B cell (primary cell): ENCODE data around the gene ADAMTS16. TPM values are rescaled to one million over a fixed set of nuclear protein-coding genes. Genes with fewer than 3 reads are reported as not detected.

Source experiments
- ATAC-seq: fragments of 200-7000 bp; cut with Tn5 transposase; one replicate; pipeline ENCODE4 v1.10.0; 2021; ENCODE audit warnings: low read depth, mild to moderate bottlenecking, moderate number of reproducible peaks, moderate library complexity
- CTCF ChIA-PET: fragments of 350-600 bp; sonication (Branson Sonifier 250); formaldehyde crosslinking; loops from one replicate; lab custom pipeline; 2021; ENCODE audit warnings: antibody characterized with exemption, inconsistent platforms; lab: Charles Lee
- POLR2A ChIA-PET: fragments of 350-600 bp; sonication (Branson Sonifier 250); formaldehyde crosslinking; loops from one replicate; lab custom pipeline; 2021; ENCODE audit warnings: antibody characterized with exemption; lab: Charles Lee
- DNase-seq: peaks from one replicate; pipeline ENCODE4 v3.0.0; 2013
- H2AFZ ChIP-seq: 2 replicates; pipeline ENCODE4 v1.6.1; 2012; ENCODE audit warnings: mild to moderate bottlenecking, low read depth, low read length; ENCODE audit not compliant: insufficient read depth, poor library complexity, severe bottlenecking
- H3K27ac ChIP-seq, 2 donors: 1 replicate in 1 of 2; 2 replicates in 1 of 2; pipeline ENCODE4 v1.5.1; 2012 to 2013; ENCODE audit warnings: low read length in 2 of 2, mild to moderate bottlenecking in 2 of 2, moderate library complexity in 1 of 2
- H3K27me3 ChIP-seq, 4 experiments: fragments of 200-600 bp in 1 of 4; sonication (generic) in 1 of 4; replicated peaks in 1 of 4; 1 replicate in 2 of 4; 2 replicates in 2 of 4; pipeline versions ENCODE4 v1.6.1 to v1.7.0; 2013 to 2016; ENCODE audit warnings: low read length in 3 of 4, mild to moderate bottlenecking in 2 of 4, mixed read lengths in 1 of 4, moderate library complexity in 1 of 4; ENCODE audit not compliant: insufficient read depth in 4 of 4, control insufficient read depth in 3 of 4; ENCODE audit errors: control extremely low read depth in 1 of 4
- H3K36me3 ChIP-seq, 2 experiments: replicated peaks in 1 of 2; 1 replicate in 1 of 2; 2 replicates in 1 of 2; pipeline versions ENCODE4 v1.6.1 to v1.7.1; 2013; ENCODE audit warnings: low read length in 1 of 2; ENCODE audit not compliant: insufficient read depth in 2 of 2, control insufficient read depth in 1 of 2; ENCODE audit errors: control extremely low read depth in 1 of 2, extremely low read depth in 1 of 2
- H3K4me1 ChIP-seq, 2 donors: fragments of 200-600 bp in 1 of 2; sonication (generic) in 1 of 2; 1 replicate in 1 of 2; 2 replicates in 1 of 2; pipeline versions ENCODE4 v1.5.1 to v1.6.1; 2013 to 2017; ENCODE audit warnings: low read length in 2 of 2; ENCODE audit not compliant: control insufficient read depth in 2 of 2, insufficient read depth in 2 of 2
- H3K4me2 ChIP-seq: replicated peaks from 2 replicates; pipeline ENCODE3; 2012; ENCODE audit warnings: mild to moderate bottlenecking, low read depth, low read length; ENCODE audit not compliant: poor library complexity, severe bottlenecking
- H3K4me3 ChIP-seq, 5 experiments: fragments of 200-600 bp in 1 of 5; sonication (generic) in 1 of 5; 1 replicate in 3 of 5; 2 replicates in 2 of 5; pipeline versions ENCODE4 v1.5.1 to v1.7.0; 2011 to 2016; ENCODE audit warnings: low read length in 4 of 5, mild to moderate bottlenecking in 4 of 5, low read depth in 2 of 5, control low read depth in 1 of 5, moderate library complexity in 1 of 5; ENCODE audit not compliant: insufficient read depth in 1 of 5; ENCODE audit errors: control extremely low read depth in 1 of 5, extremely low read depth in 1 of 5
- H3K79me2 ChIP-seq: fragments of 200-600 bp; sonication (generic); one replicate; pipeline ENCODE4 v1.6.0; 2016; ENCODE audit warnings: low read length; ENCODE audit not compliant: control insufficient read depth, insufficient read depth
- H3K9ac ChIP-seq: fragments of 200-600 bp; sonication (generic); 2 replicates; pipeline ENCODE4 v1.6.1; 2017; ENCODE audit warnings: mild to moderate bottlenecking, low read length, moderate library complexity
- H3K9me3 ChIP-seq, 3 donors: one replicate each; pipeline versions ENCODE4 v1.6.1 to v1.7.1; 2013; ENCODE audit warnings: low read length in 2 of 3; ENCODE audit not compliant: control insufficient read depth in 2 of 3, insufficient read depth in 1 of 3; ENCODE audit errors: control extremely low read depth in 1 of 3
- H4K20me1 ChIP-seq: 2 replicates; pipeline ENCODE4 v1.6.0; 2012; ENCODE audit warnings: mild to moderate bottlenecking, low read length; ENCODE audit not compliant: insufficient read depth, control insufficient read depth, poor library complexity, severe bottlenecking
- H3K27ac Mint-ChIP-seq: one replicate; pipeline ENCODE4 v1.8.0; 2021; ENCODE audit warnings: mixed read lengths
- H3K27me3 Mint-ChIP-seq: one replicate; pipeline ENCODE4 v1.8.0; 2021; ENCODE audit warnings: mixed read lengths
- H3K4me1 Mint-ChIP-seq: one replicate; pipeline ENCODE4 v1.8.0; 2021; ENCODE audit warnings: mixed read lengths
- H3K4me3 Mint-ChIP-seq: one replicate; pipeline ENCODE4 v1.8.0; 2021; ENCODE audit warnings: mixed read lengths
- H3K9me3 Mint-ChIP-seq: one replicate; pipeline ENCODE4 v1.8.0; 2022; ENCODE audit warnings: mixed read lengths; ENCODE audit not compliant: insufficient read depth
- CTCF ChIP-seq: fragments of 200-600 bp; IDR thresholded peaks from one replicate; pipeline ENCODE4 v1.8.0; 2022; ENCODE audit warnings: antibody characterized with exemption, mild to moderate bottlenecking
- EZH2 ChIP-seq: IDR thresholded peaks from 2 replicates; pipeline ENCODE4 v1.6.1; 2012; ENCODE audit warnings: borderline replicate concordance, low read depth, mild to moderate bottlenecking, moderate library complexity, low read length; ENCODE audit not compliant: insufficient read depth, poor library complexity, severe bottlenecking
- WGBS: methylation state at CpG from one replicate; pipeline ENCODE4 v1.1.5; 2013; ENCODE audit warnings: missing lambda C conversion rate; ENCODE audit not compliant: insufficient coverage; 5-methylcytosine and 5-hydroxymethylcytosine counted together
- intact Hi-C: fragments of 100-400 bp; cut with micrococcal nuclease; formaldehyde crosslinking; loops from one replicate; pipeline ENCODE4 v1.10.0; 2022
- polyA plus RNA-seq: library from polyadenylated mRNA; depleted of rRNA; stranded (reverse); fragments of >200 nt; gene quantifications from 2 replicates; pipeline ENCODE4 v1.2.3, GENCODE V29; 2012
- total RNA-seq, 2 donors: library from RNA; stranded (reverse); fragments of 120-200 nt in 1 of 2; gene quantifications; 1 replicate in 1 of 2; 2 replicates in 1 of 2; pipeline versions ENCODE4 v1.2.3 to v1.2.4, GENCODE V29; 2013 to 2022

ADAMTS16 gene
- total and polyA plus RNA-seq, 2 donors (not counting 1 experiment from before 2014, with no cell fraction given): not detected

DNA sequence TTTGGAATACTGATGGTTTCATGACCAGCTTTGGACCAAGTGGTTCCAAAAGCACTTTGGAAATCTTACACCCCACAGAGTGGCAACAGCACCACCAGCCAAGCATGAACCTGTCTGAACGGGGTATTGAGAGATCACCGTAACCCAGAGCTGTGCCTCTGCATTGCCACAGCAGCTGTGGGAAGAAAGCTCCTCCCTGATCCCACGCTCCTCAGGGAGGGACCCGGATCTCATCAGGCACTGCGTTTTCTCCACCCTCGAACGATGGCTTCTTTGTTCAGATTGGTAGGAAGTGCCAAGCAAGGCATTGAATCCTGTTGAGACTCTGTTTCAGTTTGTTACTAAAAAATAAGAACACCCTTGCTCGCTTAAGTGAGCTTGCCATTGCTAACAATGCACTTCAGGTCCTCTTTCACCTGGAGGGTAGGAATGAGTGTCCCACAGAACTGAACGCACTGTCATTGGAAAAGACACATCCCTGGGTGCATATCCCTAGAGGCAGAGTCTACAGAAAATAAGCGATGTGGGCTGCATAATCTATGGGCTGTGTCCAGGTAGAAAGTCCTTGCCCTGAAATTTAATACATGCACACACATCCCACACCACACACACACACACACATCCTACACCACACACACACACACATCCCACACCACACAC, 164.4 kb downstream of the ADAMTS16 start:
- H3K27ac Mint-ChIP-seq: no peak overlapping the region
- Histone ChIP-seq H3K4me3 (no peak overlapping the region), H3K4me1 (no peaks in the 10 kb centered on the region), H3K27me3 (no peaks in the 10 kb centered on the region), H3K27ac (no peak overlapping the region), H4K20me1 (no peaks in the 10 kb centered on the region), H3K9me3 (peaks cover 0 to 52% (median 0%) of the 10 kb centered on the region in 3 donors), H3K79me2 (no peaks in the 10 kb centered on the region), H2AFZ (no peak overlapping the region), H3K4me2 (no peak overlapping the region), H3K36me3 (no peaks in the 10 kb centered on the region), H3K9ac (no peak overlapping the region)
- POLR2A ChIA-PET: no interaction called here
- CTCF ChIA-PET: no interaction called here
- 85% methylated on average over 8 of the region's 10 CpGs for WGBS
- no peak for TF ChIP-seq CTCF
- no peak for TF ChIP-seq EZH2
- no peak for ATAC-seq
- no peaks in the 10 kb centered on the region for H3K27me3 Mint-ChIP-seq
- no peaks in the 10 kb centered on the region for H3K4me1 Mint-ChIP-seq
- no peak overlapping the region for H3K4me3 Mint-ChIP-seq
- DNase-seq: no peak
- intact Hi-C loops: no loop called here
- H3K9me3 Mint-ChIP-seq: peaks cover 5% of the 10 kb centered on the region

- no peak for TF ChIP-seq EZH2
- no peak for TF ChIP-seq CTCF
- H3K36me3 ChIP-seq: no peaks in the 10 kb centered on the region
- H3K4me1 ChIP-seq: no peaks in the 10 kb centered on the region
- Mint-ChIP-seq H3K27ac (no peak overlapping the region), H3K27me3 (no peaks in the 10 kb centered on the region), H3K9me3 (peaks cover 5% of the 10 kb centered on the region), H3K4me3 (no peak overlapping the region), H3K4me1 (no peaks in the 10 kb centered on the region)
- H4K20me1 ChIP-seq: no peaks in the 10 kb centered on the region
- 82% methylated on average over 6 of the region's 7 CpGs for WGBS
- intact Hi-C loops: no loop called here
- ChIA-PET CTCF (no interaction called here), POLR2A (no interaction called here)
- H3K9ac ChIP-seq: no peak overlapping the region
- H3K4me2 ChIP-seq: no peak overlapping the region
- ATAC-seq: no peak
- no peak overlapping the region for H3K4me3 ChIP-seq
- H3K27me3 ChIP-seq: no peaks in the 10 kb centered on the region
- H3K79me2 ChIP-seq: no peaks in the 10 kb centered on the region
- peaks cover 0 to 41% (median 0%) of the 10 kb centered on the region in 3 donors for H3K9me3 ChIP-seq
- no peak overlapping the region for H3K27ac ChIP-seq
- no peak overlapping the region for H2AFZ ChIP-seq
- no peak for DNase-seq
Observed at GRCh38 chr5:5306696-5307095, 166.6 kb downstream of the ADAMTS16 start.
